Inferior parietal cortex (tissue), 1 donor: ENCODE data around the gene CD300A.

ENCODE experiments used
- DNase-seq: peaks from one replicate; pipeline ENCODE4 v3.0.0-alpha.2; 2016; ENCODE audit errors: extremely low spot score

CD300A gene

DNA sequence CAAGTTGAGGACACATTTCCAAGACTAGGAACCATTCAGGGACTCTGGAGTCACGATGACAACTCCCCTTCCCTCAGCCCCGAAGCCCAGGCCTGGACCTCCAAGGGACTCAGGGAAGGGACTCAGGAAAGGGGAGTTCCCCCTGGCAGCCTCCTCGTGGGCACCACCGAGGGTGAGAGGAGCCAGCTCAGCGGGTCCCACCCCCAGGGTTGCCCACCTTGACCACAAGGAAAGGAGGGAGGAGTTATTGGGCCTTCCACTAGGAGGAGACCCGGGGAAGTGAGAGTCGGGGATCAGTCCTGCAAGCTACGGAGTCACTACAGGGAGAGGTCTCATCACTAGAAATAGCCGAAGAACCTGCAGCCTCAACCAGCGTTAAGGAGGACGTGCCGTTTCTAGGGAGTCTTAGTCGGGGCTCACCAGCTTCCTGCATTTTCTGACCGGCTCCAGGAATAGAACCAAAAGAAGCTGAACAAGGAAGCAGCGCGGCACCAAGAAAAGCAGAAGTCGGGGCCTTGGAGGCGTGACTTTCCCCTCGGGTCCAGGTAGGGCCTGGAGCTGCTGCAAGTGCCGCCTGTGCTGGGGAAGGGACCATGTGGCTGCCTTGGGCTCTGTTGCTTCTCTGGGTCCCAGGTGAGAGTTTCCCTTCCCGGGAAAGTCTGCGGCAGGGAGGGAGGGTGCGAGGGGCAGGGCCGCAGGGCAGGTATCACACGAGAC lies at the start of gene CD300A:
Gene CD300A (plus strand): TSS at position 524 of the 717 bp plus-strand sequence. CDS start 70 bp downstream, at position 594.
- no peak for DNase-seq

- DNase-seq: no peak
Observed at GRCh38 chr17:74417178-74418045, 49.0 kb upstream of the CD300A start.

GRCh38 chr17:74419928-74420411 lies 46.5 kb upstream of the CD300A start:
- DNase-seq: no peak

GRCh38 chr17:74424117-74424516 lies 42.3 kb upstream of the CD300A start:
- DNase-seq: no peak

DNA sequence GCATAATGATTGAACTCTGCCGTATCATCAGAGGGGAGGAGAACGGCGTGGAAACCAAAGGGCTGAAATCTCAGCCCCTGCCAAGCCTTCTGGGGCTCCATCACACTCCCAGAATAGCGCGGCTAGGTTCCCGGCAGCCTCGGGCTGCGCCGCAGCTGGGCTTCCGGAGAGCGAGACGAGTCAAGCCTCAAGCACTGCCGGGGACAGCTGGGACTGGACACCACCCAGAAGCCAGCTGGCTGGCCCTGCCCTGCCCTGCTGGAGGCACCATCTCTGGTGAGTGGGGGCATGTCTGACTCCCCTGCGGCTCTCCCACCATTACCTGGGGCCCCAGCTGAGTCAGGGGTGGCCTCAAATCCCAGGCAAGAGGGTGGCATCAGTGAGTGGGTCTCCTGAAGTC lies 41.8 kb upstream of the CD300A start:
- no peak for DNase-seq

DNA sequence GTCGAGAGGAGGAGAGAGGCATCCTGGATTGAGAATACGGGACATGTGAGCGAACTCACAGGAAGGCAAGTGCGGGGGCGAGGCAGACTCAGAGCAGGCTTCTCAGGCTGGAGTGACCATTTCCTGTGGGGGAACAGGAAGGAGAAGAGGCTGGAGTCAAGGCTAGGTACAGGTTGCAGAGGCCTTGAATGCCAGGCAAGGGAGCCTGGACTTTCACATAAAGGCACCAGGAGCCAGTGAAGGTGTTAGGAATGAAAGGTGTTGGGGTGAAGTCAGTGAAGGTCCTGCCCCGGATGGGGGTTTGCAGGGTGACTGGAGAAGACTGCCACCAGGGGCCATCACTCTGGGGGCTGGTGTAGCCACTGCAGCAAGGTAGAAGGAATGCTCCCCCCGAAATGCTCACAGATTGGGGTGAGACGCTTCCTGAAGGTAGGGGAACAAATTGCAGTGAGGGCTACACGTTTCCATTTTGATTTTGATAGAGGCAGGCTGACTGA lies 39.8 kb upstream of the CD300A start:
- DNase-seq: no peak

DNA sequence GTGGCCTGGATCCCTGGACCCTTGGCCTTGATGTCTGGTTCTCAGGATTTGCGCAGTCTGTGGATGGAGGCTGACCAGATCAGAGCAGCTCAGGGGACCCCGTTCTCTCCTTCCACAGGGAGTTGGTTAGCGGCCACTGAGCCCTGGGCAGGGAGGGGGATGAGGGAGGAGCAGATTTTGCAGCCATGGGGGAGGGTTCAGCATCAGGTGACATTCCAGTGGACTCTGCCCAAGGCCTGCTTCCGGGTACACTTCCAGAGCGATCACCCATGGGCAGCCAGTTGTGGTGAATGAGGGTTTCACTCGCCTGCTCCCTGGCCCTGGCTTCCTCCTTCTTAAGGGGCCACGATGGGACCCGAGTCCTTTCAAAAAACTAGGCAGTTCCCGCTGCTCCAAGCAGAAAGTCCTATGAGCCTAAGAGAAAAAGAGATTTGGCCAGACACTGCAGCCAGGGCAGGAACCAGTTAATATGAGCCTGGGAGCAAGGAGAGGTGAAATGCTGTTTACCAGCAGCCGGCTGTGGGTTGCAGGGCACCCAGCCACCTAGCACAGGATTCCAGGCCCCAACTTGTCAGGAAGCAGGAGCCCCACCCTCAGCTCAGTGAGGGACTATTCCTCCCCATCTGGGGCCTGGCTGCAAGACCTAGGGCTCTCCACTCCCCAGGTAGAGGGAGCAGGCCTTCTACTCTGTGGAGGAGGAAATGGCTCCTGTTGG lies 39.2 kb upstream of the CD300A start:
- DNase-seq: no peak

DNA sequence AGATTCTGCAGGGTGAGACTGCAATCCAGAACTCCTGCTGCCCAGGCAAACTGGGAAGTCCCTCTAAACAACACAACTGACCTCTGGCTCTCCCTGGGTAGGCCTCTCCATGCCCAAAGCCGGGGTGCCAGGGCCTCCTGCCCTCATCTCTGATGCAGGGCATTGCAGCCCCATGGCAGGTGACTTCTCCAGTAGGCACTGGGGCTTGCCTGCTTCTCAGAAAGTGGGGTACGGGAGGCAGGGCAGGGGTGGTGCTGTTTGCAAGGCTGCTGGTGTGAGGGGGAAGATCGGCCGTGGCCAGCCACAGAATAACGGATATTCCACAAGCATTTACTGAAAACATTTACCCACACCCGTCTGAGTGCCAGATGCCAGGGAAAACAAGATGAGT lies 38.7 kb upstream of the CD300A start:
- no peak for DNase-seq

GRCh38 chr17:74429604-74430384 lies 36.6 kb upstream of the CD300A start:
- no peak for DNase-seq

DNA sequence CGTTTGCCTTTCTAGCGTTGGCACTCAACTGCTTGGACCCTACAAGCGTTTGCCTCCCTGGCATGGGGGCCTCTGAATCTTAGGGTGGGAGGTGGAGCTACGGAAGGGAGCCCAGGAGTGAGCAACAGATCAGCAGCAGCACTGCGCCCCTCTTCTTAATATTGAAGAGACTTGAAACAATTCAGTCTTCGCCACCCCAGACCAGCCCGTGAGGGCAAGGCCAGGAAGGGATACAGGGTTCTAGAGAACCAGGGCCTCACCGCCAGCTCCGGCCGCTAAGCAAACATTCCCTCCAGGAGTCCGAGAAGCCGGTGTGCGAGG lies 36.1 kb upstream of the CD300A start:
- no peak for DNase-seq

DNA sequence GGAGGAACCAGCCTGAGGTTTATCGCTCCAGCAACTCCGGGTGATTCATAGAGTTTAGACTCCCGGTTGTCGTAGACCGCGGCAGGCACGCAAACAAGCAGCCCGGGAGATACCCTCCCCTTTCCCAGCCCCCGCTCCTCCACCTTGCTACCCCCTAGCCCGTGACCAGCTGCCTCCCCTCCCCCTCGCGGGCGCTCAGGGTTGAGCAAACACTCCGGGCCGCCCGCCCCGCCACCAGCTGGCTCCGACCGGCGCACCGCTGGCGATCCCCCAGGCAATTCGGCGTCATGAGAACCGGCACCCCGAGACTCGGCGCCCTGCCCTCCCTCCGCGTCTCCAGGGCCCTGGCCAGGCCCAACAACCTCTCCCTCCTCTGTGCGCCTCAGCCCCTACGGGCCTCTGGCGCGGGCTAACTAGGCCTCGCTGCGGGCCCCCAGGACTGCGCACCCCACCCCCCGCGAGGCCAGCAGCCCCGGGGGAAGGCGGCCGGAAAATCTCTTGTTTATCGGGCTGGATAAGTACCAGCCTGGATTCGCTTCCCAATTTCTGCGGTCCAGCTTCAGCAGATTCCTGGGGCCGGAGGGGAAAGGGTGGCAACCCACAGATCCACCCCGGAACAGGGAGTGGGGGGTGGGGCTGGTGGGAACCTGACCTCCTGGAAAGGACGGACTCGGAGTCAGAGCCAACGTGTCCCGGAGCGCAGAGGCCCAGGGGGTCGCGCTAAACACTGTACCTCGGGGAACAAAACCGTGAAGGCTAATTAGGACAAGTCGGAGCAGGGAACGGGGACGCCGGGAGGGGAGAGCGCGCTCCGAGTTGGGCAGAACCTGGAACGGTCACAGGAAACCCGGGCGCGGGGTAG lies 35.5 kb upstream of the CD300A start:
- no peak for DNase-seq

GRCh38 chr17:74431568-74432423 lies 34.6 kb upstream of the CD300A start, which contains the start of gene GPRC5C:
GPRC5C (plus strand) TSS chr17:74432088; CDS start chr17:74439777, 7,689 bp downstream.
- no peak for DNase-seq

DNA sequence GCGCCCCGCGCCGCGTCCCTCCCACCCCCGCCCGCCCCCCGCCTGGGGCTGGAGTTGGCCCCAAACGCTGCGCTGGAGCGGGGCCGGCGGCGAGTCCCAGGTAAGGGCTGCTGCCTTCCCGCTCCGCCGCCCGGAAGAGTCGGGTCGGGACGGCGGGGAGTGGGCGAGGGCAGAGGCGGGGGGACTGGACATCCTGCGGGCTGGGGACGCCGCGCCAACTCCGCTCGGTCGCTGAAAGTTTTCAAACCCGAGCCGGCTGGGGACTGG lies 34.1 kb upstream of the CD300A start:
- no peak for DNase-seq

DNA sequence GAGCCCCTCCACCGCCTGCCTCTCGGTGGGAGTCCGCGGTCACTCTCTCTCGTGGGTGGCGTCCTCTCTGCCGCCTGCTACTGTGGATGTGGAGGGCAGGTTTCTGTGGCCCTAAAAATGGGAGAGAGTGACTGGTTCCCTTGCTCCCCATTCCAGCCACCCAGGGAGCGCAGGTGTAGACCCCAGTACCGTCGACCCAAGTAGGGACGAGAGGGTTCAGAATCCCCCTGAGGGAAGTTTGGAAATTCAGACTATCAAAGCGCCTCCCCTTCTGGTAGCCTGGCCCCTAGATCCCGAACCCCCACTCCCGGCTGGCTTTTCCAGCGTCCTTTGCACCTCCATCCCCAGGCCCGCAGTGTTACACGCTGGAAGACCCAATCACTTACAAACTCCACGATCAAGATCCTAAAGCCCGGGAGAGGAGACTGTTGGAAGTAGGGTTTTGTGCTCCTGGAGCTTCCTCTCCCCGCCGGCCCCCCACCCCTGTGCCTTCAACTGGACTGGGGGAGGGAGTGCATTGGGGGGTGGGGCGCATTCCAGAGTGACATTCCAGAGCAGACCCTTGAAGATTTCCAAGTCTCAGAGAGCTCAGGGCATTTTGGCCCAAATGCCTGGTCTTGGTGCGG lies 33.6 kb upstream of the CD300A start:
- DNase-seq: no peak

GRCh38 chr17:74433421-74434121 lies 32.9 kb upstream of the CD300A start:
- no peak for DNase-seq

DNA sequence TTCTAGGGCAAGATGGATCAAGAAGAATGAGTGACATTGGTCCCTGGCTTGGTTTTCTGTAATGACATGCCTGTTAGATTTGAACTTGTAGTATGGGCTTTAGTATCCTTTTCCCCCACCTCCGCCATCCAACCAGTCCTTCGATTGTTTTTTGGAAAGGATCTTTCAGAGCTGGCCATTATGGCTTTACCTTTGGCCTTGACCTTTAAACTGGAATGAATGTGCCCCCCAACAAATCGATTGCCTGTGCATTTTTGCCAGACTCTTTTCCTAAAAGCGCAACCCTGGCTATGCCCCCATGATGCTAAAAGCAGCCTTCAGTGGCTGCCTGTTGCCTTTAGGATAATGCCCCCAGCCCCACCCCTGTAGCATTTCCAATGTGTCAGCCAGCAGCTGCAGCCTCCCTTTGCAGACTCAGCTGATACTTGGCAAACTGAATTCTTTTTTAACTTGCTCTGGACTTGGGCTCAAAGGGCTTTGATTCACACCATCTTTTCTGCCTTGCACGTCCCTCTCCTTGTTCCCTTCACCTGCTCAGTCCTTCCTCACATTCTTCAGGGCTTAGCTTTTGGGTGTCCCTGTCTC lies 30.6 kb upstream of the CD300A start:
- DNase-seq: no peak

GRCh38 chr17:74437702-74438101 lies 28.7 kb upstream of the CD300A start:
- DNase-seq: no peak
